GM12874 (cell line): Measurements from ENCODE around the gene ARHGAP26.

ENCODE experiments used
- CTCF ChIP-seq: IDR thresholded peaks from 2 replicates; pipeline ENCODE4 v1.5.1; 2011; ENCODE audit warnings: low read depth, mild to moderate bottlenecking, control low read depth, low read length, moderate library complexity; ENCODE audit not compliant: insufficient read depth

The ARHGAP26 gene

DNA sequence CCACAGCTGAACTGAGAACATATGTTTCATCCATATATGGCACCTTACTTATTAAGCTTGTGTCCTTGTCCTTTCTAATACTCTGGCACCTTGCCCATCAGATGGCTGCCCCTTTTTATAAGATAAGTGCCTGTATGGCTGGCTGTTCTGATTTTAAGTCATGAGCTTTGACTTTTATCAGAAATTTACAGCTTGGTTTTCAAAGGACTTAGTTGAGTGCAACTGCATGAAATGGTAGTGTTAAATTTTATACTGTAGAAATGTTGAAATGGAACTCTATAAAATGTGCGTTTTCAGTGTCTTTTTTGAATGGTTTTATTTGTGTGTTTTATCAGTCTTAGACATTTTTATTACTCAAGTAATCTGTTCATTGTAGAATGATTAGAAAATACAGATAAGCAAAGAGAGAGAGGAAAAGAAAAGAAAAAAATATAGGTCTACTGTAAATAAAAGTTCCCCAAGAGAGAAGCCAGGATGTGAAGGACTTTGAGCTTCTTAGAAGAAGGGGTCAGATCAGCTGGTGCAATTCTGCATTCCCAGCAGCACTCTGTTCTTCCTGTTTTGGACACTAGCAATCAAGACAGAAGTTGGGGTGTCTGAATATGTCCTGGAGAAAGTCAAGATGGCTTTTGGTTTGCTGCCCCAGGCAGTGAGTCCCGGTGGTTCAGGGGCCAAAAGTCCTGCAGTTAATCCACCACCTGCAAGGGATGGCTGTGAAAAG, 38.9 kb downstream of the ARHGAP26 start:
- no peak for TF ChIP-seq CTCF

GRCh38 chr5:142810081-142810480, 39.9 kb downstream of the ARHGAP26 start:
- no peak for TF ChIP-seq CTCF

GRCh38 chr5:142810743-142811290, 40.6 kb downstream of the ARHGAP26 start:
- no peak for TF ChIP-seq CTCF

GRCh38 chr5:142811866-142812557, 41.8 kb downstream of the ARHGAP26 start:
- no peak for TF ChIP-seq CTCF

- no peak for TF ChIP-seq CTCF
These were observed 43.0 kb downstream of the ARHGAP26 start for GRCh38 chr5:142813220-142813619.

- TF ChIP-seq CTCF: no peak
These were observed 43.9 kb downstream of the ARHGAP26 start for GRCh38 chr5:142814122-142814521.

- TF ChIP-seq CTCF: no peak
These were observed 45.3 kb downstream of the ARHGAP26 start for GRCh38 chr5:142815469-142815868.
